Occipital lobe (tissue), 2 donors: Measurements from ENCODE around the gene SLIT3. TPM values are rescaled to one million over a fixed set of nuclear protein-coding genes. Genes with fewer than 3 reads are reported as not detected.
"Not testable (repeated sequence)": the region's sequence is repeated elsewhere in the genome, so short reads cannot be mapped to it uniquely, and the experiment has no call there.

Source experiments
- DNase-seq: peaks from one replicate; lab custom pipeline; 2025; lab: John Stamatoyannopoulos, UW
- total RNA-seq: library from RNA; depleted of rRNA; stranded (reverse); fragments of >200 nt; gene quantifications from one replicate; pipeline ENCODE4 v1.2.3, GENCODE V29; 2014

The SLIT3 gene
- total RNA-seq, 1 donor from 2014 or later: 0.78 TPM

GRCh38 chr5:168747987-168748777, 552.8 kb downstream of the SLIT3 start:
- DNase-seq: no peak

GRCh38 chr5:168746893-168747640, 553.9 kb downstream of the SLIT3 start:
- no peak for DNase-seq

- DNase-seq: not testable (repeated sequence)
Observed at GRCh38 chr5:168746126-168746892, 554.6 kb downstream of the SLIT3 start.

- no peak for DNase-seq
Observed at GRCh38 chr5:168743617-168744016, 557.3 kb downstream of the SLIT3 start.

- not testable (repeated sequence) for DNase-seq
Observed at GRCh38 chr5:168742311-168742710, 558.6 kb downstream of the SLIT3 start.

- DNase-seq: no peak
Observed at GRCh38 chr5:168740811-168741213, 560.1 kb downstream of the SLIT3 start.

GRCh38 chr5:168740092-168740800, 560.7 kb downstream of the SLIT3 start:
- no peak for DNase-seq

GRCh38 chr5:168737066-168737465, 563.9 kb downstream of the SLIT3 start:
- no peak for DNase-seq

GRCh38 chr5:168736281-168736831, 564.6 kb downstream of the SLIT3 start:
- no peak for DNase-seq

- no peak for DNase-seq
Observed at GRCh38 chr5:168734620-168735300, 566.2 kb downstream of the SLIT3 start.

GRCh38 chr5:168734119-168734518, 566.8 kb downstream of the SLIT3 start:
- no peak for DNase-seq

- DNase-seq: no peak
Observed at GRCh38 chr5:168728546-168729211, 572.3 kb downstream of the SLIT3 start.

GRCh38 chr5:168727547-168727946, 573.4 kb downstream of the SLIT3 start:
- DNase-seq: no peak

GRCh38 chr5:168726342-168726741, 574.6 kb downstream of the SLIT3 start:
- no peak for DNase-seq

GRCh38 chr5:168724227-168724626, 576.7 kb downstream of the SLIT3 start:
- no peak for DNase-seq

- no peak for DNase-seq
Observed at GRCh38 chr5:168723037-168723436, 577.9 kb downstream of the SLIT3 start.

- no peak for DNase-seq
Observed at GRCh38 chr5:168721966-168722365, 579.0 kb downstream of the SLIT3 start.

- DNase-seq: no peak
Observed at GRCh38 chr5:168721002-168721753, 579.8 kb downstream of the SLIT3 start.

- DNase-seq: no peak
Observed at GRCh38 chr5:168720575-168720974, 580.4 kb downstream of the SLIT3 start.
